Esophagus squamous epithelium (tissue), 4 donors: Measurements from ENCODE around the gene KLRF2.

Experiments used
- CTCF ChIP-seq, 6 experiments: fragments of 450-650 bp in 4 of 6; fragments of 200-600 bp in 2 of 6; sonication (generic) in 2 of 6; IDR thresholded peaks; one replicate each; pipeline ENCODE4 v1.5.1; 2016 to 2019; ENCODE audit warnings: antibody characterized with exemption in 6 of 6, mild to moderate bottlenecking in 4 of 6, moderate library complexity in 4 of 6
- POLR2A ChIP-seq, 4 donors: fragments of 450-650 bp; IDR thresholded peaks; one replicate each; pipeline ENCODE4 v1.6.1; 2017; ENCODE audit warnings: antibody characterized with exemption in 4 of 4, mild to moderate bottlenecking in 4 of 4, moderate library complexity in 3 of 4

GRCh38 chr12:9858135-9858534, 23.2 kb upstream of the KLRF2 start:
- TF ChIP-seq POLR2A (IDR thresholded peaks at IDR 0.05), result no peak
- TF ChIP-seq CTCF (IDR thresholded peaks at IDR 0.05), result no peak
